HFFc6 (cell line): ENCODE measurements around the gene DDX28. TPM values are rescaled to one million over a fixed set of nuclear protein-coding genes. Genes with fewer than 3 reads are reported as not detected.

Source experiments
- DNase-seq: peaks from one replicate; pipeline ENCODE4 v3.0.0-alpha.2; 2018
- H3K27ac Mint-ChIP-seq: 2 replicates; pipeline ENCODE4 v1.8.0; 2020; ENCODE audit warnings: mild to moderate bottlenecking, mixed read lengths
- H3K27me3 Mint-ChIP-seq: 2 replicates; pipeline ENCODE4 v1.8.0; 2021; ENCODE audit warnings: mild to moderate bottlenecking, moderate library complexity, mixed read lengths; ENCODE audit not compliant: insufficient read depth
- H3K36me3 Mint-ChIP-seq: 2 replicates; pipeline ENCODE4 v1.8.0; 2021; ENCODE audit warnings: low read depth, mixed read lengths
- H3K4me1 Mint-ChIP-seq: 2 replicates; pipeline ENCODE4 v1.8.0; 2020; ENCODE audit warnings: low read depth, mixed read lengths
- H3K4me3 Mint-ChIP-seq: 2 replicates; pipeline ENCODE4 v1.8.0; 2020; ENCODE audit warnings: mild to moderate bottlenecking, moderate library complexity, mixed read lengths
- H3K9me3 Mint-ChIP-seq: 2 replicates; pipeline ENCODE4 v1.8.0; 2020; ENCODE audit warnings: mild to moderate bottlenecking, mixed read lengths
- CTCF ChIP-seq: fragments of 200-600 bp; sonication (generic); IDR thresholded peaks from 2 replicates; pipeline ENCODE4 v1.5.0; 2021; ENCODE audit warnings: antibody characterized with exemption, mild to moderate bottlenecking
- long read RNA-seq: library from polyadenylated mRNA; unstranded; transcript quantifications from one replicate; pipeline ENCODE4 v2.0.0, GENCODE V29; 2019
- total RNA-seq, 6 experiments: library from RNA; stranded (reverse); fragmentation: NEBNext Ultra II Directional; extraction: Animal tissue kit (Norgen Biotek cat#: 25700); gene quantifications; 2 replicates in 1 of 6; 3 replicates in 5 of 6; pipeline ENCODE4 v1.2.3, GENCODE V29; 2021

The DDX28 gene
- 1 to 10 TPM; 7.2 to 8.5 (median 8.2) TPM for total RNA-seq
- long read RNA-seq, transcript DDX28-201 (1 exons, 2,169 nt), result major isoform, 26 of 26 reads
- long read RNA-seq, partial matches to known transcripts, result 0 of 26 reads
- long read RNA-seq, other reads (novel, unspliced or antisense), result 0 of 26 reads

- TF ChIP-seq CTCF, result no peak
- DNase-seq, result peak; percentile 86
- no peaks in the 10 kb centered on the region for H3K9me3 Mint-ChIP-seq
- peak within 1 kb of the TSS; percentile 98 for H3K4me3 Mint-ChIP-seq
- peaks cover 14% of the 10 kb centered on the region for H3K4me1 Mint-ChIP-seq
- H3K27ac Mint-ChIP-seq, result peak within 1 kb of the TSS; percentile 96
- peaks cover 21% of the 10 kb centered on the region for H3K36me3 Mint-ChIP-seq
- H3K27me3 Mint-ChIP-seq, result no peaks in the 10 kb centered on the region; the same call in 1 of the 2 replicates
Observed at GRCh38 chr16:68022728-68023537, at the start of gene DDX28, which contains the start of gene DUS2. TSS of gene DDX28 (minus strand) at chr16:68023232. CDS start at chr16:68023202, 30 bp downstream. TSS of gene DUS2 (plus strand) at chr16:68023284. CDS start at chr16:68038024, 14,740 bp downstream.

GRCh38 chr16:68072038-68072695 is 49.1 kb upstream of the DDX28 start:
- Mint-ChIP-seq H3K27me3 (no peaks in the 10 kb centered on the region), H3K27ac (peak overlapping the region; percentile 24; the same call in 1 of the 2 replicates), H3K4me3 (no peak overlapping the region; the same call in 1 of the 2 replicates), H3K9me3 (no peaks in the 10 kb centered on the region), H3K4me1 (peaks cover 14% of the 10 kb centered on the region), H3K36me3 (peaks cover 19% of the 10 kb centered on the region)
- TF ChIP-seq CTCF, result peak; percentile 13; the same call in 1 of the 2 replicates
- DNase-seq, result peak; percentile 81

GRCh38 chr16:68071518-68071901 is 48.5 kb upstream of the DDX28 start:
- peak overlapping the region; percentile 24; the same call in 1 of the 2 replicates for H3K27ac Mint-ChIP-seq
- no peak for TF ChIP-seq CTCF
- peaks cover 19% of the 10 kb centered on the region for H3K36me3 Mint-ChIP-seq
- H3K9me3 Mint-ChIP-seq, result no peaks in the 10 kb centered on the region
- peaks cover 14% of the 10 kb centered on the region for H3K4me1 Mint-ChIP-seq
- no peak for DNase-seq
- H3K4me3 Mint-ChIP-seq, result no peak overlapping the region
- H3K27me3 Mint-ChIP-seq, result no peaks in the 10 kb centered on the region

- no peaks in the 10 kb centered on the region for H3K27me3 Mint-ChIP-seq
- H3K36me3 Mint-ChIP-seq, result peaks cover 19% of the 10 kb centered on the region
- H3K4me1 Mint-ChIP-seq, result peaks cover 19% of the 10 kb centered on the region
- TF ChIP-seq CTCF, result 0 out of 2 replicates have a peak, but pooled peaks have one; percentile 15
- H3K27ac Mint-ChIP-seq, result no peak overlapping the region
- no peaks in the 10 kb centered on the region for H3K9me3 Mint-ChIP-seq
- DNase-seq, result no peak
- H3K4me3 Mint-ChIP-seq, result no peak overlapping the region
Observed at GRCh38 chr16:68070806-68071517, 47.9 kb upstream of the DDX28 start.

GRCh38 chr16:68070249-68070730 is 47.3 kb upstream of the DDX28 start:
- Mint-ChIP-seq H3K36me3 (peaks cover 19% of the 10 kb centered on the region), H3K9me3 (no peaks in the 10 kb centered on the region), H3K27ac (no peak overlapping the region), H3K4me1 (peaks cover 26% of the 10 kb centered on the region), H3K4me3 (no peak overlapping the region), H3K27me3 (no peaks in the 10 kb centered on the region)
- no peak for DNase-seq
- TF ChIP-seq CTCF, result no peak
